GM12878 (cell line): ENCODE data around the gene KAZN. TPM values are rescaled to one million over a fixed set of nuclear protein-coding genes. Genes with fewer than 3 reads are reported as not detected.

Experiments
- ATAC-seq: fragments of 200-7000 bp; cut with Tn5 transposase; 3 replicates; pipeline ENCODE4 v1.9.1; 2020; ENCODE audit warnings: mild to moderate bottlenecking, moderate library complexity
- BruUV-seq: library from RNA; stranded (reverse); fragments of 400-500 nt; replicated peaks from 2 replicates; lab custom pipeline; 2021; lab: Mats Ljungman, UMichigan
- CTCF ChIA-PET: fragments of 300-600 bp; sonication (Branson Sonifier 250); formaldehyde crosslinking; extraction: SDS; loops from one replicate; lab custom pipeline; 2021; ENCODE audit warnings: inconsistent platforms; lab: Yijun Ruan, JAX
- POLR2A ChIA-PET: fragments of 350-600 bp; formaldehyde crosslinking; extraction: SDS; loops from one replicate; lab custom pipeline; 2021; ENCODE audit warnings: inconsistent platforms; lab: Charles Lee
- RAD21 ChIA-PET: fragments of 300-600 bp; sonication (Branson Sonifier 250); formaldehyde crosslinking; loops from one replicate; lab custom pipeline; 2023; ENCODE audit warnings: antibody characterized with exemption; ENCODE audit not compliant: unreplicated experiment; lab: Charles Lee
- SMC1A ChIA-PET: fragments of 300-600 bp; sonication (Branson Sonifier 250); formaldehyde crosslinking; loops from one replicate; lab custom pipeline; 2023; ENCODE audit not compliant: unreplicated experiment, uncharacterized antibody; lab: Charles Lee
- DNase-seq: peaks from one replicate; pipeline ENCODE4 v3.0.0-alpha.2; 2011; ENCODE audit warnings: low read depth, low spot score
- FAIRE-seq: peaks from 3 replicates; lab custom pipeline; 2011; peaks lifted over from hg19 to GRCh38; lab: Jason Lieb, UNC
- H2AFZ ChIP-seq: 2 replicates; pipeline ENCODE4 v1.6.0; 2011; ENCODE audit warnings: low read depth, low read length, control low read depth; ENCODE audit not compliant: control insufficient read depth
- H3K27ac ChIP-seq: 2 replicates; pipeline ENCODE4 v1.5.1; 2011; ENCODE audit warnings: control low read depth; ENCODE audit not compliant: control insufficient read depth, insufficient read depth
- H3K27me3 ChIP-seq, 2 experiments: replicated peaks in 1 of 2; 2 replicates each; pipeline versions ENCODE4 v1.6.0 to v1.6.1; 2011; ENCODE audit warnings: low read length in 1 of 2; ENCODE audit not compliant: control insufficient read depth in 2 of 2, insufficient read depth in 2 of 2
- H3K36me3 ChIP-seq, 2 experiments: 2 replicates each; pipeline ENCODE4 v1.5.1; 2011; ENCODE audit warnings: low read length in 1 of 2; ENCODE audit not compliant: control insufficient read depth in 2 of 2, insufficient read depth in 2 of 2
- H3K4me1 ChIP-seq: 2 replicates; pipeline ENCODE4 v1.6.1; 2011; ENCODE audit warnings: mild to moderate bottlenecking, low read length, moderate library complexity, mixed read lengths; ENCODE audit not compliant: control insufficient read depth, insufficient read depth
- H3K4me2 ChIP-seq: 2 replicates; pipeline ENCODE4 v1.6.0; 2011; ENCODE audit warnings: control low read depth; ENCODE audit not compliant: control insufficient read depth, insufficient read depth
- H3K4me3 ChIP-seq: fragments of 200-600 bp; sonication (generic); 2 replicates; pipeline ENCODE4 v1.5.1; 2016
- H3K79me2 ChIP-seq: 2 replicates; pipeline ENCODE4 v1.6.0; 2011; ENCODE audit warnings: low read length; ENCODE audit not compliant: control insufficient read depth, insufficient read depth
- H3K9ac ChIP-seq: 2 replicates; pipeline ENCODE4 v1.8.0; 2011; ENCODE audit warnings: low read length, control low read depth, mixed read lengths; ENCODE audit not compliant: control insufficient read depth, insufficient read depth
- H3K9me3 ChIP-seq: replicated peaks from 3 replicates; pipeline ENCODE4 v1.5.1; 2011; ENCODE audit warnings: mild to moderate bottlenecking, low read length; ENCODE audit not compliant: control insufficient read depth, insufficient read depth
- H4K20me1 ChIP-seq: 2 replicates; pipeline ENCODE4 v1.6.0; 2011; ENCODE audit not compliant: control insufficient read depth, insufficient read depth
- E4F1 ChIP-seq: fragments of 450-650 bp; IDR thresholded peaks from 2 replicates; pipeline ENCODE4 v1.6.1; 2018; ENCODE audit warnings: borderline replicate concordance, mild to moderate bottlenecking; ENCODE audit not compliant: partially characterized antibody
- JUND ChIP-seq: IDR thresholded peaks from 2 replicates; pipeline ENCODE4 v1.6.1; 2012; ENCODE audit warnings: low read depth, mild to moderate bottlenecking, low read length, improper control_type of control experiment, moderate library complexity
- MTA2 ChIP-seq: fragments of 450-650 bp; IDR thresholded peaks from 2 replicates; pipeline ENCODE4 v1.6.1; 2016; ENCODE audit warnings: low read depth, mild to moderate bottlenecking, moderate library complexity
- SREBF1 ChIP-seq: IDR thresholded peaks from 2 replicates; pipeline ENCODE4 v1.6.1; 2012; ENCODE audit warnings: mild to moderate bottlenecking, low read length
- YBX1 ChIP-seq: fragments of 450-650 bp; IDR thresholded peaks from 2 replicates; pipeline ENCODE4 v1.6.1; 2016; ENCODE audit warnings: antibody characterized with exemption
- ZZZ3 ChIP-seq: IDR thresholded peaks from 2 replicates; pipeline ENCODE4 v1.6.1; 2011; ENCODE audit warnings: low read depth; ENCODE audit not compliant: control insufficient read depth, insufficient read length
- WGBS: methylation state at CpG from one replicate; pipeline ENCODE4 v1.1.6; 2016; ENCODE audit warnings: low lambda C conversion rate; ENCODE audit not compliant: insufficient replicate concordance, insufficient coverage; ENCODE audit errors: missing lambda C conversion rate; 5-methylcytosine and 5-hydroxymethylcytosine counted together
- in situ Hi-C: fragments of 300-500 bp; cut with MboI; formaldehyde crosslinking; loops from 9 replicates; pipeline ENCODE4 v1.14.3; 2018; ENCODE audit warnings: mixed read lengths
- intact Hi-C: fragments of 100-400 bp; cut with micrococcal nuclease; formaldehyde crosslinking; loops from one replicate; pipeline ENCODE4 v1.14.2; 2022; ENCODE audit not compliant: unreplicated experiment
- polyA plus RNA-seq, 11 experiments: library from polyadenylated mRNA; depleted of rRNA in 4 of 11; unstranded in 6 of 11; stranded (reverse) in 5 of 11; fragments of >200 nt; fragmentation: Nextera tagmentation in 4 of 11; fragmentation: Illumina TruSeq in 1 of 11; extraction: Ambion mirVana in 4 of 11; extraction: Trizol in 1 of 11; gene quantifications; 1 replicate in 1 of 11; 2 replicates in 10 of 11; pipeline versions ENCODE4 v1.2.1 to v1.2.3, GENCODE V29; 2011 to 2016; ENCODE audit warnings: inconsistent platforms in 2 of 11, missing spikeins in 2 of 11, low read depth in 1 of 11
- total RNA-seq, 4 experiments: library from RNA; depleted of rRNA in 3 of 4; stranded (reverse); fragments of >200 nt in 3 of 4; fragmentation: Illumina TruSeq in 1 of 4; extraction: Trizol in 1 of 4; gene quantifications; 2 replicates each; pipeline versions ENCODE4 v1.2.1 to v1.2.3, GENCODE V29; 2013 to 2021

Gene KAZN
- total and polyA plus RNA-seq, 10 of the 15 experiments (the other 5 are each of a cell fraction or from before 2014, with no cell fraction given) = 0.72 to 4.0 (median 1.2) TPM

DNA sequence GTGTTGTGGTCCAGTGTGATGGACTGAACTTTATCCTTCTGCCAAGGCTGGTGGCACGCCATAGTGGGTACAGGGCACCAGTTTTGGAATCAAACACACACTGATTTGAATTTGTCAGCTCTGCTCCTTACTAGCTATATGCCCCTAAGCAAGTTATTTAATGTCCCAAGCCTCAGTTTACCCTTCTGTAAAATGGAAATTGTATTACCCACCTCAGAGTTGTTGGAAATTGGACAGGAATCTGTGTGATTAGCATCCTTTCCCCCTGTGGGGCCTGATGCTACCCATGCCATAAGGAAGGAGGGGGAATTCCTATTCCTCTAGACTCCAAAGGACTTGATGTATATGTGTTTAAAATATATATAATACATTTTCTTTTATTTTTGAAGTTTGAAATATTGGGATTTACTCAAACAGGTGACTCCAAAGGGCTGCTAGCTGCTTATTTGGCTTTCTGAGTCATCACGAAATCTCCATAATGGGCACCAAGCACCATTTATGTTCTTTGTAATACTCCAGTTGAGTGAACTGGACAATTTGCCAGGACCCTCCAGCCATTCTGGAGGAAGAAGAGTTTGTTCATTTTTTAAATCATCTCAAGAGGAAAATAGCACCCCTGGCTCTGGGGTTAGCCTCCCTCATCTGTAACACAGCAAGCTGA, 330.5 kb downstream of the KAZN start:
- Histone ChIP-seq H4K20me1 (no peaks in the 10 kb centered on the region), H3K27ac (no peak overlapping the region), H2AFZ (no peak overlapping the region), H3K4me1 (no peaks in the 10 kb centered on the region), H3K36me3 (no peaks in the 10 kb centered on the region), H3K27me3 (peaks cover 2 to 7% of the 10 kb centered on the region in 2 experiments; a peak in 2 of 4 replicates), H3K9ac (no peak overlapping the region), H3K79me2 (no peaks in the 10 kb centered on the region), H3K4me2 (no peak overlapping the region), H3K4me3 (no peak overlapping the region), H3K9me3 (no peaks in the 10 kb centered on the region)
- intact Hi-C loops (loop anchor here (10.0 kb wide), 2 partner anchors 176 to 324 kb away; no protein-coding TSS in a partner anchor), in situ Hi-C loops (no loop called here)
- WGBS = 3% methylated on average over 2 of the region's 2 CpGs
- DNase-seq (no peak), FAIRE-seq (no peak), ATAC-seq (no peak)
- ChIA-PET CTCF (no interaction called here), RAD21 (no interaction called here), POLR2A (no interaction called here), SMC1A (no interaction called here)
- TF ChIP-seq SREBF1 (no peak), JUND (no peak), E4F1 (no peak), YBX1 (no peak), MTA2 (no peak), ZZZ3 (no peak)
- BruUV-seq = no TSS peak
